Measurements from ENCODE around the gene MEIS3. TPM values are rescaled to one million over a fixed set of nuclear protein-coding genes. Genes with fewer than 3 reads are reported as not detected.
A peak's percentile ranks its signal among the peaks of the same experiment; 100 is the strongest.

The MEIS3 gene
- total RNA-seq, 2 donors from 2014 or later: 0.23 to 0.26 TPM

- H3K9me3 Mint-ChIP-seq: no peaks in the 10 kb centered on the region
- H3K27ac Mint-ChIP-seq: no peak overlapping the region
- peaks cover 14% of the 10 kb centered on the region for H3K4me1 Mint-ChIP-seq (ENCODE audit: low read depth)
- no peaks in the 10 kb centered on the region for H3K27me3 Mint-ChIP-seq (ENCODE audit: low read depth)
- ATAC-seq (replicated peaks in 1 of 2): peak in 1 of 2 donors; percentile 48
- no peak overlapping the region for H3K4me3 Mint-ChIP-seq
- H3K36me3 Mint-ChIP-seq (ENCODE audit: insufficient read depth in 2 of 2): peaks cover 4 to 13% of the 10 kb centered on the region in 2 donors
- peak in 1 of 2 donors; percentile 10 for DNase-seq
Observed at GRCh38 chr19:47381653-47382279, 37.6 kb downstream of the MEIS3 start.

DNA sequence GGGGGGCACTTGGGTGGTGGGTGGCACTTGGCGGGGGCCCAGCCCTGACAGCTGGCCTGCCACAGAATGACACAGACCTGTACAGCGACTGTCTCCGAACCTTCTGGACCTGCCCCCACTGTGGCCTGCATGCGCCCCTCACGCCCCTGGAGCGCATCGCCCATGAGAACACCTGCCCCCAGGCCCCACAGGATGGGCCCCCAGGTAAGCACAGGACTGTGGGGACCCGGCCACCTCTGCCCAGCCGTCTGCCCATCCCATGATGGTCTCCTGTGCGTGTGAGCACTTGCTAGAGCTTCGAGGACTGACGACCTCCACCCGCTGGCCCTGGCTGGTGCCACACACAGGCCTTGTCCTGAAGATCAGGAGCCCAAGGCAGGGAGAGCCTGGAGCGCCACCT, 38.2 kb downstream of the MEIS3 start:
- H3K4me3 Mint-ChIP-seq: no peak overlapping the region
- ATAC-seq (replicated peaks in 1 of 2) (no peak), DNase-seq (no peak)
- H3K27me3 Mint-ChIP-seq (ENCODE audit: low read depth): no peaks in the 10 kb centered on the region
- no peak overlapping the region for H3K27ac Mint-ChIP-seq
- peaks cover 14% of the 10 kb centered on the region for H3K4me1 Mint-ChIP-seq (ENCODE audit: low read depth)
- H3K9me3 Mint-ChIP-seq: no peaks in the 10 kb centered on the region
- peaks cover 4 to 13% of the 10 kb centered on the region in 2 donors for H3K36me3 Mint-ChIP-seq (ENCODE audit: insufficient read depth in 2 of 2)

DNA sequence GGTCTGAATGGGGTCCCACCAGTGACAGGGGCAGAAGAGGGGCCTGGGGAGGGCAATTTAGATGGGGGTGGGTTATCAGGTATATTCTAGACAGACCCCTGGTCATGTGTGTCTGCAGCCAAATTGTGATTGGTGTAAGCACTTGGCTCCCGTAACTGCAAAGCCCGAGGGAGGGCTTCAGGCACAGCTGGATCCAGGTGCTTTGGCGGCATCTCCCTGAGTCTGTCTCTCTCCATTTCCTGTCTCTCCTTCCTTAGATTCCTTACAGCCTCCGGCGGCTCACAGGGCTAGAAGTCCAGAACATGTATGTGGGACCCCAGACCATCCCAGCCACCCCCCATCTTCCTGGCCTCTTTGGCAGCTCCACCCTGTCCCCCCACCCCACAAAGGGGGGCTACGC, 38.8 kb downstream of the MEIS3 start:
- ATAC-seq (replicated peaks in 1 of 2): no peak
- no peaks in the 10 kb centered on the region for H3K27me3 Mint-ChIP-seq (ENCODE audit: low read depth)
- no peaks in the 10 kb centered on the region for H3K9me3 Mint-ChIP-seq
- no peak overlapping the region for H3K4me3 Mint-ChIP-seq
- H3K27ac Mint-ChIP-seq: no peak overlapping the region
- peaks cover 14% of the 10 kb centered on the region for H3K4me1 Mint-ChIP-seq (ENCODE audit: low read depth)
- peaks cover 4 to 13% of the 10 kb centered on the region in 2 donors for H3K36me3 Mint-ChIP-seq (ENCODE audit: insufficient read depth in 2 of 2)
- DNase-seq: no peak

DNA sequence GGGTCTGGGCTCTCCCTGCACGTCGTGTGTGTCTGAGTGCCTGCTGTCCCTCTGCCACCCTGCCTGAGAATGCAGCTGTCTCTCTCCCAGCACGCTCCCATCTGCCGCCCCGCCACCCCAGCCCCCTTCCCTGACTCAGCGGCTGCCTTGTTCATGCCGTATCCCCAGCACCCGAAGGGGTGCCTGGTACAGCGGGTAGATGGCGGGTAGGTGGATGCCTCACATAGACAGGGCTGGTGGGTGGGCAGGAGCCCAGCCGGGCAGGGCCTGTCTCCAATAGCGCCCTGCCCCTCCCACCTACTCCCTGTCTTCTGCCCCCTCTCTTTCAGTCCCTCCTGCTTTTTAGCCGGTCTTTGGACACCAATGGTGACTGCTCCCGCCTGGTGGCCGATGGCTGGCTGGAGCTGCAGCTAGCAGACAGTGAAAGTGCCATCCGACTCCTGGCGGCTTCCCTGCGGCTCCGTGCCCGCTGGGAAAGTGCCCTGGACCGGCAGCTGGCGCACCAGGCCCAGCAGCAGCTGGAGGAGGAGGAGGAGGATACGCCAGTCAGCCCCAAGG, 39.9 kb downstream of the MEIS3 start:
- H3K27me3 Mint-ChIP-seq (ENCODE audit: low read depth): no peaks in the 10 kb centered on the region
- DNase-seq (no peak), ATAC-seq (replicated peaks in 1 of 2) (no peak)
- peaks cover 4 to 13% of the 10 kb centered on the region in 2 donors for H3K36me3 Mint-ChIP-seq (ENCODE audit: insufficient read depth in 2 of 2)
- H3K4me1 Mint-ChIP-seq (ENCODE audit: low read depth): peaks cover 14% of the 10 kb centered on the region
- no peaks in the 10 kb centered on the region for H3K9me3 Mint-ChIP-seq
- no peak overlapping the region for H3K27ac Mint-ChIP-seq
- no peak overlapping the region for H3K4me3 Mint-ChIP-seq

- H3K27me3 Mint-ChIP-seq (ENCODE audit: low read depth): no peaks in the 10 kb centered on the region
- no peaks in the 10 kb centered on the region for H3K9me3 Mint-ChIP-seq
- DNase-seq (no peak), ATAC-seq (replicated peaks in 1 of 2) (no peak)
- H3K4me1 Mint-ChIP-seq (ENCODE audit: low read depth): peaks cover 10% of the 10 kb centered on the region
- peaks cover 4 to 13% of the 10 kb centered on the region in 2 donors for H3K36me3 Mint-ChIP-seq (ENCODE audit: insufficient read depth in 2 of 2)
- no peak overlapping the region for H3K27ac Mint-ChIP-seq
- H3K4me3 Mint-ChIP-seq: no peak overlapping the region
Observed at GRCh38 chr19:47378246-47378645, 41.1 kb downstream of the MEIS3 start.

- Mint-ChIP-seq H3K27me3 (ENCODE audit: low read depth) (no peaks in the 10 kb centered on the region), H3K4me1 (ENCODE audit: low read depth) (peaks cover 5% of the 10 kb centered on the region), H3K27ac (no peak overlapping the region), H3K36me3 (ENCODE audit: insufficient read depth in 2 of 2) (peaks cover 4 to 13% of the 10 kb centered on the region in 2 donors), H3K4me3 (no peak overlapping the region), H3K9me3 (no peaks in the 10 kb centered on the region)
- DNase-seq (no peak), ATAC-seq (replicated peaks in 1 of 2) (no peak)
Observed at GRCh38 chr19:47377801-47378200, 41.5 kb downstream of the MEIS3 start.

GRCh38 chr19:47377208-47377701, 42.1 kb downstream of the MEIS3 start:
- Mint-ChIP-seq H3K36me3 (ENCODE audit: insufficient read depth in 2 of 2) (peaks cover 4 to 13% of the 10 kb centered on the region in 2 donors), H3K9me3 (no peaks in the 10 kb centered on the region)
- no peak for ATAC-seq (replicated peaks in 1 of 2)

GRCh38 chr19:47376589-47377144, 42.7 kb downstream of the MEIS3 start:
- peaks cover 3% of the 10 kb centered on the region for H3K4me1 Mint-ChIP-seq (ENCODE audit: low read depth)
- peaks cover 4 to 12% of the 10 kb centered on the region in 2 donors for H3K36me3 Mint-ChIP-seq (ENCODE audit: insufficient read depth in 2 of 2)
- no peaks in the 10 kb centered on the region for H3K9me3 Mint-ChIP-seq
- no peak for DNase-seq
- ATAC-seq (replicated peaks in 1 of 2): no peak
- no peaks in the 10 kb centered on the region for H3K27me3 Mint-ChIP-seq (ENCODE audit: low read depth)
- no peak overlapping the region for H3K27ac Mint-ChIP-seq
- H3K4me3 Mint-ChIP-seq: no peak overlapping the region

More at GRCh38 chr19:47377208-47377701, 42.1 kb downstream of the MEIS3 start:
- Mint-ChIP-seq H3K27me3 (ENCODE audit: low read depth) (no peaks in the 10 kb centered on the region), H3K4me1 (ENCODE audit: low read depth) (peaks cover 5% of the 10 kb centered on the region), H3K4me3 (no peak overlapping the region), H3K27ac (no peak overlapping the region)
- no peak for DNase-seq

GRCh38 chr19:47375694-47376588, 43.4 kb downstream of the MEIS3 start:
- H3K4me1 Mint-ChIP-seq (ENCODE audit: low read depth): no peaks in the 10 kb centered on the region
- H3K27ac Mint-ChIP-seq: no peak overlapping the region
- no peaks in the 10 kb centered on the region for H3K9me3 Mint-ChIP-seq
- no peaks in the 10 kb centered on the region for H3K27me3 Mint-ChIP-seq (ENCODE audit: low read depth)
- ATAC-seq (replicated peaks in 1 of 2) (no peak), DNase-seq (no peak)
- no peak overlapping the region for H3K4me3 Mint-ChIP-seq
- H3K36me3 Mint-ChIP-seq (ENCODE audit: insufficient read depth in 2 of 2): peaks cover 0 to 7% of the 10 kb centered on the region in 2 donors

DNA sequence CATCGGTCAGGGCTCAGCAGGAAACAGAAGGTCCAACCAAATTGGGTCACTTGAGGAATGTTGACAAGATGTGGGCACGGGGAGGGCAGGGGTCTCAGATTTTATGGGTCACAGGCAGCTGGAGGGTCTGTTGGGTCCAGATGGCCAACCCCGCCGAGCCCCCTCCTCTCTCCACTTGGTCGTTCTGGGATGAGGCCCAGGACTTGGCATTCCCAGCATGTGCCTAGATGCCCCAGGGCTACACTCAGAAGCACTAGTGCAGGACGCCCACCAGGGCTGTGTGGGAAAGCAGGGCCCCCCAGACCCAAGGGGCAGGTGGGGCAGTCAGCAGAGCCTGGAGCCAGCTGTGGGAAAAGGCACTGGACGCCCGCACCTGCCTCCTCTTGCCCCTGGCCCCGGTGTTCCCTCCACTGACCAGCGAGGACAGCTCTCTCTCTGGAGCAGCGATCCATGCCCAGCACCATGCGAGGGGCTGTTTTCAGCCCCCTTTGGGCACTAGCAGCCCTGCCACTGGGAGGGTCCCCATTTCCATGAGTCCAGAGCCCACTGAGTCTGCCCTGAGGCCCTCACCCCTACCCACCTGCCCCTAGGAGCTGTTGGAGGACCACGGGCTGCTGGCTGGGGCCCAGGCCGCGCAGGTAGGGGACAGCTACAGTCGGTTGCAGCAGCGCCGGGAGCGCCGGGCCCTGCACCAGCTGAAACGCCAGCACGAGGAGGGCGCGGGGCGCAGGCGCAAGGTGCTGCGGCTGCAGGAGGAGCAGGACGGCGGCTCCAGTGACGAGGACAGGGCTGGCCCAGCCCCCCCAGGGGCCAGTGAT, 44.2 kb downstream of the MEIS3 start:
- Mint-ChIP-seq H3K4me1 (ENCODE audit: low read depth) (no peaks in the 10 kb centered on the region), H3K27me3 (ENCODE audit: low read depth) (no peaks in the 10 kb centered on the region), H3K4me3 (no peak overlapping the region), H3K36me3 (ENCODE audit: insufficient read depth in 2 of 2) (peaks cover 0 to 1% of the 10 kb centered on the region in 2 donors), H3K27ac (no peak overlapping the region), H3K9me3 (no peaks in the 10 kb centered on the region)
- no peak for DNase-seq
- ATAC-seq (replicated peaks in 1 of 2): no peak

- no peak overlapping the region for H3K27ac Mint-ChIP-seq
- DNase-seq: no peak
- ATAC-seq (replicated peaks in 1 of 2): no peak
- no peak overlapping the region for H3K4me3 Mint-ChIP-seq
- H3K4me1 Mint-ChIP-seq (ENCODE audit: low read depth): no peaks in the 10 kb centered on the region
- H3K36me3 Mint-ChIP-seq (ENCODE audit: insufficient read depth in 2 of 2): peaks cover 0 to 2% of the 10 kb centered on the region in 2 donors
- no peaks in the 10 kb centered on the region for H3K9me3 Mint-ChIP-seq
- no peaks in the 10 kb centered on the region for H3K27me3 Mint-ChIP-seq (ENCODE audit: low read depth)
Observed at GRCh38 chr19:47373246-47374240, 45.8 kb downstream of the MEIS3 start.
